K562 treated with DMSO at 1 percent for 12 hours (cell line): ENCODE measurements around the gene PEAK3. TPM values are rescaled to one million over a fixed set of nuclear protein-coding genes. Genes with fewer than 3 reads are reported as not detected.

ENCODE experiments used
- total RNA-seq: library from RNA; unstranded; fragments of 300-600 nt; gene quantifications from 2 replicates; pipeline ENCODE4 v1.2.3, GENCODE V29; 2022; ENCODE audit not compliant: insufficient read depth

The PEAK3 gene, protein sequence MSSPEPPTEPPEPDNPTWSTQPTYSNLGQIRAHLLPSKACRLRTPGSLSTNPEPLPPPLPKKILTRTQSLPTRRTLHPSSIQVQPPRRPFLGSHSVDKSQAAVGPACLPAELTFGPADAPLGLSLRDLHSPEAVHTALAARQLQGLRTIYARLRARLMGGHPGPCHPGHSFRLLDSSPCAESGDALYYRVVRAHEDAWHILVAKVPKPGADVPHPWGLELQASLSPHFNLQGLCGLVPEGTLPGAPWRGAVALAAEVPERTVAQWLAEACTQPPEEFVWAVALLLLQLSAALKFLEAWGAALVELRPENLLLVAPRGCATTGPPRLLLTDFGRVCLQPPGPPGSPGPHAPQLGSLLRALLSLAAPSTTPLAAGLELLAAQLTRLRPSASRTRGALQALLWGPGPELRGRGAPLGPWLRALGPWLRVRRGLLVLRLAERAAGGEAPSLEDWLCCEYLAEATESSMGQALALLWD
- total RNA-seq = not detected in 2 replicates

DNA sequence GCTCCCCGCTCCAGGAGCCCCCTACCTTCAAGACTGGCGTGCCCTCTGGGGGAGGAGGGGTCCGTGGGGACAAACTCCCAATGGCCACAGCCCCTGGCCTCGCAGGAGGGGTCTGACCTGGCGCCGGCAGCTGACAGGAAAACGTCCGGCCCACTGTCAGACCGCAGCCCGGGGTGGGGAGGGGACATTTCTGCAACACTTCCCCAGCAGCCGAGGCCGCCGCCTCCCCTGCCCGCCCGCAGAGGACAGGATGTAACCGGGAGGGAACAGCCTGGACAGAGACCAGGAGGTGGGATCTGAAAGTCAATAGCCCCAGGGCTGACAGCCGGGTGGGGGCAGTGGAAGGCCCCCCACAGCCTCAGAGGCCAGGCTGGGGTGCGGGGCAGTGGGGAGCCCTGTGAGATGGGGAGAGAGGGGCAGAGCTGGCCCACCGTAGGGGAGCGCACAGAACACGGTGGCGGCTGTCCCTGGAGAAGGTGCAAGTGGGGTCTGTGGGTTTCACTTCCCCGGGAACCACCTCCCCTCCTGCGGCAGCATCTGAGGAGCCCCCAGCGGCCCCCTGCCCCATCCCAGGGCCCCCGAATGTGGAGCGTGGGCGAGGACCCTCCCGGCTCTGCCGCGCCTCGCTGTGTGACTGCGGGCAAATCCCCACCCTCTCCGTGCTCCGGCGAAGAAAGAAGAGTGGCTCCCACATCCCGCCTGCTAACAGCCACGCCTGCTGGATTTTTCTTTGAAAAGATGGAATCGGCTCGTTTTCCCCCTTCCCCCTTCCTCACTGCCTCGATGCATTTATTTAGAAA lies at the start of gene PEAK3:
PEAK3 (minus strand) TSS at position 114 of the 800 bp plus-strand sequence. CDS start 1,244 bp downstream, outside the sequence.

DNA sequence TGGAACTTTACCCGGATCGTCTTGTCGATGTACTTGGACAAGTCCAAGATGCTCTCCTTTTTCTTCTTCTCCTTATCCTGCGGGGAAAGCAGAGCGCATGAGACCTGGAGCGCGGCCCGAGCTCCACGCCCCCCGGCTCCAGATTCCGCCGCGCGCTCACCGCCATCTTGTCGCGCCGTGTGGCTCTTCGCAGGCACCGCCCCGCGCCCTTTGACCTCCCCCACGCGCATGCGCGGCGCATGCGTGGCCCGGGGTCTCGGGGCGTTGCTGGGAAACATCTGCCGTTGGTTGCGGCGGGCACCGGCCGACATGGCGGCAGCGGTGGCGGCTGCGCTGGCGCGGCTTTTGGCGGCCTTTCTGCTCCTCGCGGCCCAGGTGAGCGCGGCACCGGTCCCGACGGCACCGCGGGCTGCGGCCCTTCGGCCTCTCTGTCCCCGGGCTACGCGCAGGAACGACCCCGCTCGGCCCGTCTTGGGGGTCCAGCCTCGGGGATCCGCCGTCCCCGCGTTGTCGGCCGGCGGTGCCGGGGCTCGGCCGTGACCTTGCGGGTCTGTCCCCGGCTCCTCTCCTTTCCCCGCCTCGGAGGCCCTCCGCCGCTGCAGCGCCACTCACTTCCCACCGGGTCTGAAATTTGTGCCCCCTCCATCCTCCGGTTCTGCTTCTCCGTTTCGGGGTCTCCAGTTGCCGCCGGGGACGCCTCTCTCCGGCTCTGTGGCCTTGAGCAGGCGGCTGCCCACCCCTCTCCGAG lies 46.6 kb upstream of the PEAK3 start, which contains the start of the genes LSM7 and SPPL2B:
LSM7 (minus strand) TSS at position 186 of the 748 bp plus-strand sequence; CDS start at position 166, 20 bp downstream.
SPPL2B (plus strand) TSS at position 284 of the 748 bp plus-strand sequence; CDS start at position 310, 26 bp downstream.

DNA sequence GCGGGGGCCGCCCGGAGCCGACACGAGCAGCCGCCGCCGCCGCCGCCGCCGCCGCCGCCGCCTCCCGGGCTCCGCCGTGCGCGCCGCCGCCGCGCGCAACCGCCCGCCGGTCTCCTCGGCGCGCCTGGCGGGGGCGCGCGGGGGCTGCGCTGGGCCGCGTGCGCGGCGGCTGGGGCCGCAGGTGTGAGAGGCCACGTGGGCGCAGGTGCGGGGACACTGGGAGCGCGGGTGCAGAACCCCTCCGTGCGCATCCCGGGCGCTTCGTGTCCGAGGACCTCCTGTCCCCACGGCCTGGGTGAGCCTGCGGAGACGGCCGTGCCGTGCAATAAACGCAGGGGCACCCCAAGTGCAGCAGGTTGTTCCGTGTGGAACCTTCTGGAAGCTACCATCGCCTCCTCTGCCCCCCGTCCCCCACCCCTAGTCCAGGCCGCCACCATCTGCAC lies 26.2 kb upstream of the PEAK3 start, which contains the start of gene LINGO3:
LINGO3 (minus strand) TSS at position 41 of the 443 bp plus-strand sequence. CDS start 16,378 bp downstream, outside the sequence.

DNA sequence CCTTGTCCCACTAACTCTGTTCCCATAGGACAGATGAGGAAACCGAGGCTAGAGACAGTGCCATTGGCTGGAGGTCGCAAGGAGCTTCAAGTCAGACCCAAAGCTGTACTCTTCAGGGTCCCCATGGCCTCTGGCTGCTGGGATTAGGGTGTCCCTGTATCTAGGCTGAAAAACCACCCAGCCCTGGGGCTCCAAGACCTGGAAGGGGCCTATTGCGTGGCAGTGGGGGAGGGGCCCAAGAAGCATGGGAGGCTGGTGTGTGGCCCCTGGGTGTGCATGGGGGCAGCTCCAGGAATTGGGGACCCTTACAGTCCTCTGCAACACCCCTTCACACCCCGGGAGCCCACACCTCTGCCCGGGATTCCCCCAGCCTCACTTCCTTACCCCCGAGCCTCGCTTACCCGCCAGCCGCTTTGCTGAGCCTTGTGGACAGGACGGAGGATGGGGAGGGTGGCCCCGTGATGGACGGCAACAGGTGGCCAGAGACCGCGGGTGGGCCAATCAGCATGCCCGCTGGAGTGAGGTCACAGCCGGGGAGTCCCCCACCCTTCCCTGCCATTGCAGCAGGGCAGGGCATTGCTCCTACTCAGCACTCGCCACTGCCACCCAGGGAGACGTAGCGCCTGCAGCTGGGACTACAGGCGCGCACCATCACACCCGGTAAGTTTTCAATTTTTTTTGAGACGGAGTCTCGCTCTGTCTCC lies 25.8 kb downstream of the PEAK3 start, which contains the start of gene JSRP1:
JSRP1 (minus strand) TSS at position 436 of the 704 bp plus-strand sequence. CDS start 1,103 bp downstream, outside the sequence.

DNA sequence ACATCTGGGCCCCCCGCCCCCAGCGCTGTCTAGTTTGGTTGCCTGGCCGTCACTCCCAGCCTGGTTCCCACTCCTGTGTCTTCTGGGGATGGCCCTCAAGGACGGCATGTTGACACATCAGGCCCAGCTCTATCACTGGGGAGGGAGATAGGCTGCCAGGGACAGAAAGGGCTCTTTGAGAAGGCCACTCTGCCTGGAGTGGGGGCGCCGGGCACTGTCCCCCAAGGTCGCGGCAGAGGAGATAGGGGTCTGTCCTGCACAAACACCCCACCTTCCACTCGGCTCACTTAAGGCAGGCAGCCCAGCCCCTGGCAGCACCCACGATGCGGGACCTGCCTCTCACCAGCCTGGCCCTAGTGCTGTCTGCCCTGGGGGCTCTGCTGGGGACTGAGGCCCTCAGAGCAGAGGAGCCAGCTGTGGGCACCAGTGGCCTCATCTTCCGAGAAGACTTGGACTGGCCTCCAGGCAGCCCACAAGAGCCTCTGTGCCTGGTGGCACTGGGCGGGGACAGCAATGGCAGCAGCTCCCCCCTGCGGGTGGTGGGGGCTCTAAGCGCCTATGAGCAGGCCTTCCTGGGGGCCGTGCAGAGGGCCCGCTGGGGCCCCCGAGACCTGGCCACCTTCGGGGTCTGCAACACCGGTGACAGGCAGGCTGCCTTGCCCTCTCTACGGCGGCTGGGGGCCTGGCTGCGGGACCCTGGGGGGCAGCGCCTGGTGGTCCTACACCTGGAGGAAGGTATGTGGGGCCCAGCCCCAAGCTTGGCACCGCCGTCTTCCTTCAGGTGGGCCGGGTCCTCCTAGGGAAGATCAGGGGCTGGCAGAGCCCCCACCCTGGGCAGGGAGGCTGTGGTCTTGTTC lies 32.7 kb downstream of the PEAK3 start, which contains the start of gene AMH:
AMH (plus strand) TSS at position 314 of the 857 bp plus-strand sequence; CDS start at position 324, 10 bp downstream.

DNA sequence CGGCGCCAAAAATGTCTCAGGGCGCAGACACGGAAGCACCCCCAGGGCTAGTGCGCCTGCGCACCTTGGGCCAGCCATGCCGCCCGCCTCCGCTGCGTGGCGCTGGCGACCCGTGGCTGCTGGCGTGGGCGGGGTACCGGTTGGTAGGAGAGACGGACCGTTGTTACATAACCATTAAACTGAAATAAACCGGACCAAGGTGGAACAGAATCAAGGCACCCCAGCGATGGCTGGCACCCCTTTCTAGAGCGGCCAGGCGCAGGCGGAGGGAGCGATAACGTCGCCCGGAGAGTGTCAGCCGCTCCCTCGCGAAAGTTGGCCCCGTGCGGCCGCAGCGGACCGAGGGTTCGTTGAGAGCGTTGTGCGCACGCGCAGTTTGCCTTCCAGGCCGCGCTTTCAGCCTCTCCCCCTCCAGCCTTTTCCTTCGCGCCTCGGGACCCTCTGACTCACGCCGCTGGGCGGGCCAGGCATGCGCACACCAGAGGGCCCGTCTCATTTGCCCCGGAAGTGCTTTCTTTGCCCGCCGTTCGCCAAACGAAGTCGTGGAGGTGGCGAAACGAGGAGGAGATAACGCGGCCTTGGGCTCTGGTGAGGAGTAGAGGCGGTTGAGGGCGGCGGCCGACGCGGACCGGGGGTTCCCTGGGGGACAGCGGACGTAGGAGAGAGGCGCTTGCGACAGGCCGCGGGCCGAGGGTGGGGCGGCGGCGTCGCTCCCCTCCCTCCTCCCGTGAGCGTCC lies 45.5 kb downstream of the PEAK3 start, which contains the start of the genes PLEKHJ1 and SF3A2:
PLEKHJ1 (minus strand) TSS at position 16 of the 737 bp plus-strand sequence. CDS start 81 bp downstream, outside the sequence.
SF3A2 (plus strand) TSS at position 511 of the 737 bp plus-strand sequence. CDS start 6,595 bp downstream, outside the sequence.

Other genes starting within 250 kb of the PEAK3 start
- gene MKNK2, start 230.9 kb downstream of the PEAK3 start, total RNA-seq = 220 and 387 TPM in 2 replicates
- gene MOB3A, start 185.8 kb downstream of the PEAK3 start, total RNA-seq = 9.5 and 14.9 TPM in 2 replicates
- 1.2 and 1.6 TPM in 2 replicates for gene IZUMO4, start 185.3 kb downstream of the PEAK3 start, total RNA-seq
- gene AP3D1, start 130.6 kb downstream of the PEAK3 start, total RNA-seq = 68.6 and 125 TPM in 2 replicates
- 16.7 and 43.9 TPM in 2 replicates for gene DOT1L, start 118.2 kb downstream of the PEAK3 start, total RNA-seq
- 160 and 185 TPM in 2 replicates for gene PLEKHJ1, start 45.8 kb downstream of the PEAK3 start, total RNA-seq
- 62.8 and 101 TPM in 2 replicates for gene SF3A2, start 45.4 kb downstream of the PEAK3 start, total RNA-seq
- 31.0 and 34.0 TPM in 2 replicates for gene AMH, start 32.9 kb downstream of the PEAK3 start, total RNA-seq
- 2.0 TPM in 1 of 2 replicates, not detected in the other for gene JSRP1, start 25.8 kb downstream of the PEAK3 start, total RNA-seq
- gene LINGO3, start 26.0 kb upstream of the PEAK3 start, total RNA-seq = 0.36 and 0.94 TPM in 2 replicates
- 303 and 460 TPM in 2 replicates for gene LSM7, start 46.4 kb upstream of the PEAK3 start, total RNA-seq
- 32.7 and 67.2 TPM in 2 replicates for gene SPPL2B, start 46.5 kb upstream of the PEAK3 start, total RNA-seq
- 0.79 and 3.2 TPM in 2 replicates for gene TMPRSS9, start 78.1 kb upstream of the PEAK3 start, total RNA-seq
- gene TIMM13, start 145.4 kb upstream of the PEAK3 start, total RNA-seq = 42.7 and 59.3 TPM in 2 replicates
- 37.0 and 59.9 TPM in 2 replicates for gene LMNB2, start 174.8 kb upstream of the PEAK3 start, total RNA-seq
- 6.9 and 9.1 TPM in 2 replicates for gene GADD45B, start 194.0 kb upstream of the PEAK3 start, total RNA-seq